Esophagus muscularis mucosa (tissue), 3 donors: Measurements from ENCODE around the gene COL6A3.

Source experiments
- POLR2A ChIP-seq: fragments of 450-650 bp; IDR thresholded peaks from one replicate; pipeline ENCODE4 v1.6.1; 2017; ENCODE audit warnings: antibody characterized with exemption, moderate library complexity, mild to moderate bottlenecking, low read depth
- POLR2AphosphoS5 ChIP-seq, 2 donors: sonication (generic); formaldehyde crosslinking; IDR thresholded peaks; one replicate each; pipeline ENCODE4 v1.6.1; 2017; ENCODE audit warnings: antibody characterized with exemption in 2 of 2
- TF ChIP-seq, protein P1 (sequence below), 3 experiments: fragments of 200-600 bp in 2 of 3; fragments of 450-650 bp in 1 of 3; sonication (generic) in 2 of 3; IDR thresholded peaks; one replicate each; pipeline ENCODE4 v1.5.1; 2017 to 2019; ENCODE audit warnings: antibody characterized with exemption in 3 of 3, mild to moderate bottlenecking in 2 of 3, moderate library complexity in 1 of 3

DNA sequence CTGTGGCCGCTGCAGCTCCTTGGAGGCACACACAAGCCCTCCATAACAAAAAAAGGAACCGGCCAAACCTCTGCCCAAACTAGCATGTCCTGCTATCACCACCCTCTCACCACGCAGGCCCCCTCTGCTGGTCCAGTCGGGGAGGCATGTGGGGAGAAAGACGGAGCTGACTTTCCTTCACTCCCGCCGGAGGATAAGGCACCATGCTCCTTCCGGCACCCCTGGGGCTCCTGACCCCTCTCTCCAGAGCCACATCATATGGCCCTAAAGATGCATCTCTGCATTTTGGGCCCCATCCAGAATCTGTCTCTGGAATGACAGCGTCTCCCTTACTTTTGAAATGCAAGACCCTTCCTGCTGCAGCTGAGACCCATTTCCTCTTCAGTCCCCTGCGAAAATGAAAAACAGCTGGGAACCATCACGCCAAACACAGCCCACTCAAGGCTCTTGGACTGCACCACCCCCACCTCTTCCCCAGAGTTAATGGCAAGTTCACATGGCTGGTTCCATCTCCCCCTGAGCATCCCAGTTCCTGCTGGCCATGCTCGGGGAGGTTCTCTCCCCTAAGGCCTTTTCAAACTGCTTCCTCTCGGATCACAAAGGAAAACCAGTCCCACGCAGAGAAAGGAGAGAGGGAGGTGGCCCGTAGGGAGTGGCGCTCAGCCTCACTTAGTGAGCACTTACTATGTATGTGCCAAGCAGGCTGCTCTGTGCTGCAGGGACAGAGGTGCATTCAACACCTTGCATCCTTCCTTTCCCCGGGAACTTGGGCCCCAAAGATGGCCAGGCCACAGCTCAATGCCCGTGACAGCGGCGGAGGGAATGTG is 37.9 kb upstream of the COL6A3 start:
- TF ChIP-seq POLR2A, result no peak
- TF ChIP-seq, protein P1, sequence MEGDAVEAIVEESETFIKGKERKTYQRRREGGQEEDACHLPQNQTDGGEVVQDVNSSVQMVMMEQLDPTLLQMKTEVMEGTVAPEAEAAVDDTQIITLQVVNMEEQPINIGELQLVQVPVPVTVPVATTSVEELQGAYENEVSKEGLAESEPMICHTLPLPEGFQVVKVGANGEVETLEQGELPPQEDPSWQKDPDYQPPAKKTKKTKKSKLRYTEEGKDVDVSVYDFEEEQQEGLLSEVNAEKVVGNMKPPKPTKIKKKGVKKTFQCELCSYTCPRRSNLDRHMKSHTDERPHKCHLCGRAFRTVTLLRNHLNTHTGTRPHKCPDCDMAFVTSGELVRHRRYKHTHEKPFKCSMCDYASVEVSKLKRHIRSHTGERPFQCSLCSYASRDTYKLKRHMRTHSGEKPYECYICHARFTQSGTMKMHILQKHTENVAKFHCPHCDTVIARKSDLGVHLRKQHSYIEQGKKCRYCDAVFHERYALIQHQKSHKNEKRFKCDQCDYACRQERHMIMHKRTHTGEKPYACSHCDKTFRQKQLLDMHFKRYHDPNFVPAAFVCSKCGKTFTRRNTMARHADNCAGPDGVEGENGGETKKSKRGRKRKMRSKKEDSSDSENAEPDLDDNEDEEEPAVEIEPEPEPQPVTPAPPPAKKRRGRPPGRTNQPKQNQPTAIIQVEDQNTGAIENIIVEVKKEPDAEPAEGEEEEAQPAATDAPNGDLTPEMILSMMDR (IDR thresholded peaks at IDR 0.05), result peak in 2 of 3 experiments; percentile 16 to 32
- no peak for TF ChIP-seq POLR2AphosphoS5 (IDR thresholded peaks at IDR 0.05)
